GM12878 (cell line): ENCODE data around the gene BDH1. TPM values are rescaled to one million over a fixed set of nuclear protein-coding genes. Genes with fewer than 3 reads are reported as not detected.

Experiments
- ATAC-seq: fragments of 200-7000 bp; cut with Tn5 transposase; 3 replicates; pipeline ENCODE4 v1.9.1; 2020; ENCODE audit warnings: mild to moderate bottlenecking, moderate library complexity
- BruUV-seq: library from RNA; stranded (reverse); fragments of 400-500 nt; replicated peaks from 2 replicates; lab custom pipeline; 2021; lab: Mats Ljungman, UMichigan
- CTCF ChIA-PET: fragments of 300-600 bp; sonication (Branson Sonifier 250); formaldehyde crosslinking; extraction: SDS; loops from one replicate; lab custom pipeline; 2021; ENCODE audit warnings: inconsistent platforms; lab: Yijun Ruan, JAX
- POLR2A ChIA-PET: fragments of 350-600 bp; formaldehyde crosslinking; extraction: SDS; loops from one replicate; lab custom pipeline; 2021; ENCODE audit warnings: inconsistent platforms; lab: Charles Lee
- RAD21 ChIA-PET: fragments of 300-600 bp; sonication (Branson Sonifier 250); formaldehyde crosslinking; loops from one replicate; lab custom pipeline; 2023; ENCODE audit warnings: antibody characterized with exemption; ENCODE audit not compliant: unreplicated experiment; lab: Charles Lee
- SMC1A ChIA-PET: fragments of 300-600 bp; sonication (Branson Sonifier 250); formaldehyde crosslinking; loops from one replicate; lab custom pipeline; 2023; ENCODE audit not compliant: unreplicated experiment, uncharacterized antibody; lab: Charles Lee
- DNase-seq: peaks from one replicate; pipeline ENCODE4 v3.0.0-alpha.2; 2011; ENCODE audit warnings: low read depth, low spot score
- FAIRE-seq: peaks from 3 replicates; lab custom pipeline; 2011; peaks lifted over from hg19 to GRCh38; lab: Jason Lieb, UNC
- H2AFZ ChIP-seq: 2 replicates; pipeline ENCODE4 v1.6.0; 2011; ENCODE audit warnings: low read depth, low read length, control low read depth; ENCODE audit not compliant: control insufficient read depth
- H3K27ac ChIP-seq: 2 replicates; pipeline ENCODE4 v1.5.1; 2011; ENCODE audit warnings: control low read depth; ENCODE audit not compliant: control insufficient read depth, insufficient read depth
- H3K27me3 ChIP-seq, 2 experiments: replicated peaks in 1 of 2; 2 replicates each; pipeline versions ENCODE4 v1.6.0 to v1.6.1; 2011; ENCODE audit warnings: low read length in 1 of 2; ENCODE audit not compliant: control insufficient read depth in 2 of 2, insufficient read depth in 2 of 2
- H3K36me3 ChIP-seq, 2 experiments: 2 replicates each; pipeline ENCODE4 v1.5.1; 2011; ENCODE audit warnings: low read length in 1 of 2; ENCODE audit not compliant: control insufficient read depth in 2 of 2, insufficient read depth in 2 of 2
- H3K4me1 ChIP-seq: 2 replicates; pipeline ENCODE4 v1.6.1; 2011; ENCODE audit warnings: mild to moderate bottlenecking, low read length, moderate library complexity, mixed read lengths; ENCODE audit not compliant: control insufficient read depth, insufficient read depth
- H3K4me2 ChIP-seq: 2 replicates; pipeline ENCODE4 v1.6.0; 2011; ENCODE audit warnings: control low read depth; ENCODE audit not compliant: control insufficient read depth, insufficient read depth
- H3K4me3 ChIP-seq: fragments of 200-600 bp; sonication (generic); 2 replicates; pipeline ENCODE4 v1.5.1; 2016
- H3K79me2 ChIP-seq: 2 replicates; pipeline ENCODE4 v1.6.0; 2011; ENCODE audit warnings: low read length; ENCODE audit not compliant: control insufficient read depth, insufficient read depth
- H3K9ac ChIP-seq: 2 replicates; pipeline ENCODE4 v1.8.0; 2011; ENCODE audit warnings: low read length, control low read depth, mixed read lengths; ENCODE audit not compliant: control insufficient read depth, insufficient read depth
- H3K9me3 ChIP-seq: replicated peaks from 3 replicates; pipeline ENCODE4 v1.5.1; 2011; ENCODE audit warnings: mild to moderate bottlenecking, low read length; ENCODE audit not compliant: control insufficient read depth, insufficient read depth
- H4K20me1 ChIP-seq: 2 replicates; pipeline ENCODE4 v1.6.0; 2011; ENCODE audit not compliant: control insufficient read depth, insufficient read depth
- ATF3 ChIP-seq: IDR thresholded peaks from 2 replicates; pipeline ENCODE4 v1.6.1; 2011; ENCODE audit warnings: low read depth, mild to moderate bottlenecking, low read length, moderate library complexity, borderline replicate concordance; ENCODE audit errors: extremely low read depth
- CEBPB ChIP-seq, 2 experiments: fragments of 150-350 bp in 1 of 2; IDR thresholded peaks; 2 replicates each; pipeline ENCODE4 v1.6.1; 2012 to 2014; ENCODE audit warnings: low read depth in 2 of 2, low read length in 2 of 2, borderline replicate concordance in 1 of 2, inconsistent platforms in 1 of 2
- ESRRA ChIP-seq: IDR thresholded peaks from 2 replicates; pipeline ENCODE4 v1.6.1; 2012; ENCODE audit warnings: mild to moderate bottlenecking, low read length, improper control_type of control experiment
- SRF ChIP-seq, 2 experiments: IDR thresholded peaks; 2 replicates each; pipeline ENCODE4 v1.6.1; 2011; ENCODE audit warnings: low read depth in 2 of 2, low read length in 2 of 2, mild to moderate bottlenecking in 1 of 2, moderate library complexity in 1 of 2
- TAF1 ChIP-seq: IDR thresholded peaks from 2 replicates; pipeline ENCODE4 v1.6.1; 2011; ENCODE audit warnings: mild to moderate bottlenecking, low read depth, low read length, borderline replicate concordance
- WGBS: methylation state at CpG from one replicate; pipeline ENCODE4 v1.1.6; 2016; ENCODE audit warnings: low lambda C conversion rate; ENCODE audit not compliant: insufficient replicate concordance, insufficient coverage; ENCODE audit errors: missing lambda C conversion rate; 5-methylcytosine and 5-hydroxymethylcytosine counted together
- in situ Hi-C: fragments of 300-500 bp; cut with MboI; formaldehyde crosslinking; loops from 9 replicates; pipeline ENCODE4 v1.14.3; 2018; ENCODE audit warnings: mixed read lengths
- intact Hi-C: fragments of 100-400 bp; cut with micrococcal nuclease; formaldehyde crosslinking; loops from one replicate; pipeline ENCODE4 v1.14.2; 2022; ENCODE audit not compliant: unreplicated experiment
- polyA plus RNA-seq, 11 experiments: library from polyadenylated mRNA; depleted of rRNA in 4 of 11; unstranded in 6 of 11; stranded (reverse) in 5 of 11; fragments of >200 nt; fragmentation: Nextera tagmentation in 4 of 11; fragmentation: Illumina TruSeq in 1 of 11; extraction: Ambion mirVana in 4 of 11; extraction: Trizol in 1 of 11; gene quantifications; 1 replicate in 1 of 11; 2 replicates in 10 of 11; pipeline versions ENCODE4 v1.2.1 to v1.2.3, GENCODE V29; 2011 to 2016; ENCODE audit warnings: inconsistent platforms in 2 of 11, missing spikeins in 2 of 11, low read depth in 1 of 11
- total RNA-seq, 4 experiments: library from RNA; depleted of rRNA in 3 of 4; stranded (reverse); fragments of >200 nt in 3 of 4; fragmentation: Illumina TruSeq in 1 of 4; extraction: Trizol in 1 of 4; gene quantifications; 2 replicates each; pipeline versions ENCODE4 v1.2.1 to v1.2.3, GENCODE V29; 2013 to 2021

Gene BDH1
- total and polyA plus RNA-seq, 10 of the 15 experiments (the other 5 are each of a cell fraction or from before 2014, with no cell fraction given), result 11.3 to 84.5 (median 60.3) TPM

- Histone ChIP-seq H3K4me2 (no peak overlapping the region), H3K27ac (no peak overlapping the region), H3K4me3 (no peak overlapping the region), H3K79me2 (no peaks in the 10 kb centered on the region), H3K27me3 (no peaks in the 10 kb centered on the region), H4K20me1 (no peaks in the 10 kb centered on the region; the same call in 1 of the 2 replicates), H3K9ac (no peak overlapping the region), H3K4me1 (no peaks in the 10 kb centered on the region), H2AFZ (no peak overlapping the region), H3K9me3 (no peaks in the 10 kb centered on the region), H3K36me3 (peaks cover 0 to 11% of the 10 kb centered on the region in 2 experiments; a peak in 3 of 4 replicates)
- ChIA-PET CTCF (interaction anchor here (0.9 to 4.2 kb wide), 5 partner anchors 11 to 290 kb away, joined by 3 to 38 read pairs (median 4); no protein-coding TSS in a partner anchor), RAD21 (no interaction called here), SMC1A (interaction anchor here (0.9 to 2.3 kb wide), 3 partner anchors 256 to 484 kb away, joined by 3 to 7 read pairs (median 5); partner anchors contain the start of gene MELTF), POLR2A (interaction anchor here (0.6 kb wide), 1 partner anchor 17 kb away, joined by 4 read pairs; no protein-coding TSS in a partner anchor)
- TF ChIP-seq ATF3 (no peak), TAF1 (no peak), ESRRA (no peak), SRF (IDR thresholded peaks at IDR 0.05; ENCODE audit: low read depth in 2 of 2, low read length in 2 of 2) (no peak), CEBPB (IDR thresholded peaks at IDR 0.05; ENCODE audit: borderline replicate concordance in 1 of 2, low read depth in 2 of 2, low read length in 2 of 2) (no peak)
- DNase-seq (no peak), ATAC-seq (no peak), FAIRE-seq (no peak)
- intact Hi-C loops (no loop called here), in situ Hi-C loops (loop anchor here (25.0 kb wide), 1 partner anchor 526 kb away; no protein-coding TSS in a partner anchor)
- BruUV-seq, result no TSS peak
- WGBS, result 67% methylated on average over 19 of the region's 19 CpGs
Observed at GRCh38 chr3:197512691-197513571, 42.8 kb downstream of the BDH1 start.
